BE2C (cell line): ENCODE results near the gene B3GNT8. TPM values are rescaled to one million over a fixed set of nuclear protein-coding genes. Genes with fewer than 3 reads are reported as not detected.
"Not testable (repeated sequence)": the region's sequence is repeated elsewhere in the genome, so short reads cannot be mapped to it uniquely, and the experiment has no call there.

ENCODE experiments used
- DNase-seq: peaks from one replicate; pipeline ENCODE4 v3.0.0-alpha.2; 2020
- H3K27me3 ChIP-seq: fragments of 250-450 bp; sonication (Bioruptor Pico); 2 replicates; pipeline ENCODE4 v1.5.1; 2020; ENCODE audit warnings: mild to moderate bottlenecking
- H3K36me3 ChIP-seq: fragments of 250-450 bp; sonication (Bioruptor Pico); 2 replicates; pipeline ENCODE4 v1.5.1; 2020; ENCODE audit warnings: mild to moderate bottlenecking
- H3K4me1 ChIP-seq: fragments of 250-450 bp; sonication (Bioruptor Pico); 2 replicates; pipeline ENCODE4 v1.5.1; 2020
- H3K4me3 ChIP-seq: 2 replicates; pipeline ENCODE4 v1.5.1; 2011; ENCODE audit warnings: low read depth, low read length
- H3K9me3 ChIP-seq: fragments of 250-450 bp; sonication (Bioruptor Pico); 2 replicates; pipeline ENCODE4 v1.5.1; 2020
- polyA plus RNA-seq: library from polyadenylated mRNA; unstranded; fragments of >200 nt; gene quantifications from one replicate; pipeline ENCODE4 v1.2.1, GENCODE V29; 2012; ENCODE audit warnings: low read depth, missing spikeins; ENCODE audit not compliant: insufficient read length, insufficient read depth
- TF ChIP-seq, protein P1 (sequence below): IDR thresholded peaks from 2 replicates; pipeline ENCODE4 v1.5.1; 2012; ENCODE audit warnings: mild to moderate bottlenecking, low read depth, low read length

B3GNT8 gene, protein sequence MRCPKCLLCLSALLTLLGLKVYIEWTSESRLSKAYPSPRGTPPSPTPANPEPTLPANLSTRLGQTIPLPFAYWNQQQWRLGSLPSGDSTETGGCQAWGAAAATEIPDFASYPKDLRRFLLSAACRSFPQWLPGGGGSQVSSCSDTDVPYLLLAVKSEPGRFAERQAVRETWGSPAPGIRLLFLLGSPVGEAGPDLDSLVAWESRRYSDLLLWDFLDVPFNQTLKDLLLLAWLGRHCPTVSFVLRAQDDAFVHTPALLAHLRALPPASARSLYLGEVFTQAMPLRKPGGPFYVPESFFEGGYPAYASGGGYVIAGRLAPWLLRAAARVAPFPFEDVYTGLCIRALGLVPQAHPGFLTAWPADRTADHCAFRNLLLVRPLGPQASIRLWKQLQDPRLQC
- 14.8 TPM for polyA plus RNA-seq

- H3K27me3 ChIP-seq, result no peaks in the 10 kb centered on the region
- no peaks in the 10 kb centered on the region for H3K9me3 ChIP-seq
- DNase-seq, result peak; percentile 94
- peaks cover 24% of the 10 kb centered on the region for H3K36me3 ChIP-seq
- TF ChIP-seq, protein P1, sequence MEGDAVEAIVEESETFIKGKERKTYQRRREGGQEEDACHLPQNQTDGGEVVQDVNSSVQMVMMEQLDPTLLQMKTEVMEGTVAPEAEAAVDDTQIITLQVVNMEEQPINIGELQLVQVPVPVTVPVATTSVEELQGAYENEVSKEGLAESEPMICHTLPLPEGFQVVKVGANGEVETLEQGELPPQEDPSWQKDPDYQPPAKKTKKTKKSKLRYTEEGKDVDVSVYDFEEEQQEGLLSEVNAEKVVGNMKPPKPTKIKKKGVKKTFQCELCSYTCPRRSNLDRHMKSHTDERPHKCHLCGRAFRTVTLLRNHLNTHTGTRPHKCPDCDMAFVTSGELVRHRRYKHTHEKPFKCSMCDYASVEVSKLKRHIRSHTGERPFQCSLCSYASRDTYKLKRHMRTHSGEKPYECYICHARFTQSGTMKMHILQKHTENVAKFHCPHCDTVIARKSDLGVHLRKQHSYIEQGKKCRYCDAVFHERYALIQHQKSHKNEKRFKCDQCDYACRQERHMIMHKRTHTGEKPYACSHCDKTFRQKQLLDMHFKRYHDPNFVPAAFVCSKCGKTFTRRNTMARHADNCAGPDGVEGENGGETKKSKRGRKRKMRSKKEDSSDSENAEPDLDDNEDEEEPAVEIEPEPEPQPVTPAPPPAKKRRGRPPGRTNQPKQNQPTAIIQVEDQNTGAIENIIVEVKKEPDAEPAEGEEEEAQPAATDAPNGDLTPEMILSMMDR, result no peak
- peak within 1 kb of the TSS; percentile 61 for H3K4me3 ChIP-seq
- H3K4me1 ChIP-seq, result peaks cover 6% of the 10 kb centered on the region; the same call in 1 of the 2 replicates
Observed at GRCh38 chr19:41426952-41427646, at the start of gene B3GNT8. Gene B3GNT8 (minus strand): TSS chr19:41427374. CDS start chr19:41426778, 596 bp downstream.

GRCh38 chr19:41476583-41476982 lies 49.4 kb upstream of the B3GNT8 start:
- no peaks in the 10 kb centered on the region for H3K4me1 ChIP-seq

GRCh38 chr19:41463257-41464256 lies 36.4 kb upstream of the B3GNT8 start:
- H3K36me3 ChIP-seq, H3K4me3 ChIP-seq, H3K4me1 ChIP-seq, DNase-seq, H3K9me3 ChIP-seq: not testable (repeated sequence)
- H3K27me3 ChIP-seq, result peaks cover 89% of the 10 kb centered on the region

More at GRCh38 chr19:41476583-41476982, 49.4 kb upstream of the B3GNT8 start:
- Histone ChIP-seq H3K4me3 (no peak overlapping the region), H3K36me3 (no peaks in the 10 kb centered on the region), H3K9me3 (no peaks in the 10 kb centered on the region; the same call in 1 of the 2 replicates), H3K27me3 (peaks cover 60% of the 10 kb centered on the region)
- TF ChIP-seq, protein P1, result no peak
- DNase-seq, result no peak

GRCh38 chr19:41462497-41462896 lies 35.3 kb upstream of the B3GNT8 start:
- Histone ChIP-seq H3K4me3 (no peak overlapping the region), H3K9me3 (no peaks in the 10 kb centered on the region), H3K36me3 (no peaks in the 10 kb centered on the region), H3K27me3 (peaks cover 90% of the 10 kb centered on the region), H3K4me1 (no peaks in the 10 kb centered on the region)
- DNase-seq, result no peak
- TF ChIP-seq, protein P1, result no peak

- Histone ChIP-seq H3K4me3 (no peak overlapping the region), H3K9me3 (no peaks in the 10 kb centered on the region; the same call in 1 of the 2 replicates), H3K27me3 (peaks cover 66% of the 10 kb centered on the region), H3K36me3 (no peaks in the 10 kb centered on the region), H3K4me1 (no peaks in the 10 kb centered on the region)
- TF ChIP-seq, protein P1, result no peak
- DNase-seq, result no peak
Observed at GRCh38 chr19:41457241-41457640, 30.1 kb upstream of the B3GNT8 start.
